ENCODE data around the gene ARHGAP22.

- TF ChIP-seq CTCF (IDR thresholded peaks at IDR 0.05) (no peak), POLR2A (IDR thresholded peaks at IDR 0.05) (no peak)
These were observed 9.9 kb downstream of the ARHGAP22 start for GRCh38 chr10:48594803-48595538.
